ENCODE results near the gene NDUFB11.

Gene NDUFB11

DNA sequence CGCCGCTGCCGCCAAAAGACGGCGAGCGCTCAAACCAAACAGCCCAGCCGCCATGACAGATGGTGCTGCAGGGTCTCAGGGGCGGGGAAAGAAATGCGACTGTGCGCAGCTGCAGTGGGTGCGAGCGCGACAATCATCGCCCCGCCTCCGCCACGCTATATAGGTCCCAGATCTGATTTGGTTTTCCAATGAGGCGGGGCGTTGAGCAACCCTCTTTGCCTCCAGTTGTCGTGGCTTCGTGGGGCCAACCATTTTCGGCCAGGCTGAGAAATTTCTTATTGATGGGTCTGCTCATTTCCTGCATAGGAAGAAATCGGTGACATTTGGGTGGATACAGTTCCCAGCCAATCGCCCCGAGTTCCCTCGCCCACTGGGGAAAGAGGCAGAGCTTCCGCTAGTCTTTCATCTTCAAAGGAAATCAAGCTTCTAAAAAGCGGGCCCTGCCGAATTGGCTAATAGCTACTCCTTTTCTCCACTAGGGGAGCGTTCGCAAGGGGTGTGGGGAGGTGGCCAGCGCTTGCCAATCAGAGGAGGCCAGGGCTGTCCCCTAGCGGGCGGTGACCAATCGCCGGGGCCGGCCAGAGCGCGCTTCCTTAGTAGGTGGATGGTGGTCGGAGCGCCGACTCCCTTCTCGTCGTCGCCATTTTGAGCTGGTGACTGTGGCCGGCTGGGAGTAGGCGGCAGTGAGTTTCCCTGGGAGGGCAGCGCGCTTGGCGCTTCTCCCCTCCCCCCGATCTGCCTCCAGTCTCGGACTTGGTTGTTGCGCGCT lies at the start of gene NDUFB11, which contains the start of gene RBM10:
NDUFB11 (minus strand) TSS at position 77 of the 769 bp plus-strand sequence; CDS start at position 54, 23 bp downstream.
RBM10 (plus strand) TSS at position 596 of the 769 bp plus-strand sequence. CDS start 2,261 bp downstream, outside the sequence.
- peak; percentile 79 for DNase-seq (ENCODE audit: low read depth, low spot score)

- peak; percentile 77 for DNase-seq (ENCODE audit: low read depth, low spot score)
These were observed 49.1 kb upstream of the NDUFB11 start, which contains the start of gene UBA1 for GRCh38 chrX:47193475-47194193. Gene UBA1, plus strand, starts transcription at chrX:47193829. Its CDS starts 4,974 bp downstream, at chrX:47198803.

- DNase-seq (ENCODE audit: low read depth, low spot score) = no peak
These were observed 47.4 kb upstream of the NDUFB11 start for GRCh38 chrX:47191806-47192401.

DNA sequence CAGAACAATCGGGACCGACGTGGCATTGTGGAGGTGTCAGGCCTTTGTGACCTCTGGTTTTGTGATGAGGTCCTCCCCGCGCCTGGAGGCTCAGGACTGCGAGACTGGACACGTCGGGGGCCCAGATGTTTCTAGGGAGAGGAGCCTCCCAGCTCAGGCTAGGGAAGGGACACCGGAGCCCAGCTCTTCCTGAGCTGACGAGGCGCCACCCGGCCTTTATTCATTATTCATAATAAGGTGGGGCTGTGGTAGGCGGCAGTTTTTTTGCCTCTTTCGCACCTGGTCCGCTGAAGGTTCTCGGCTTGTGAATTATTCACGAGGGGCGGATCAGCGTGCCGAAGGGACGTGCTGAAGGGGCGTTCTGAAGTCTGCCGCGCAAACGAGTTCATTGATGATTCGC lies 46.8 kb upstream of the NDUFB11 start:
- no peak for DNase-seq (ENCODE audit: low read depth, low spot score)

GRCh38 chrX:47190445-47191269 lies 46.2 kb upstream of the NDUFB11 start:
- peak; percentile 64 for DNase-seq (ENCODE audit: low read depth, low spot score)

DNA sequence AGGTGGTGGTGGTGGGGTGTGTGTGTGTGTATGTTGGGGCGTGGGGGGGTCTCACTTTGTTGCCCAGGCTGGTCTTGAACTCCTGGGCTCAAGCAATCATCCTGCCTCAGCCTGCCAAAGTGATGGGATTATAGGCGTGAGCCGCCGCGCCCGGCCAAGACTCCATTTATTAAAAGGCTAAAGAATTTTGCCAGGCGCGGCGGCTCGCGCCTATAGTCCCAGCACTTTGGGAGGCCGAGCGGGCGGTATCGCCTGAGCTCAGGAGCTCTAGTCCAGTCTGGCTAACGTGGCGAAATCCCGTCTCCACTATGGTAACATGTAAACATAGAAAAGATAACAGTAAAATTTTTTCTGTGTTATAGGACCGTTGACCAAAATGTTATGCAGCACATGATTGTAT lies 45.4 kb upstream of the NDUFB11 start:
- no peak for DNase-seq (ENCODE audit: low read depth, low spot score)

- DNase-seq (ENCODE audit: low read depth, low spot score) = no peak
These were observed 42.7 kb upstream of the NDUFB11 start for GRCh38 chrX:47187106-47187677.

GRCh38 chrX:47186096-47186740 lies 41.7 kb upstream of the NDUFB11 start:
- no peak for DNase-seq (ENCODE audit: low read depth, low spot score)

DNA sequence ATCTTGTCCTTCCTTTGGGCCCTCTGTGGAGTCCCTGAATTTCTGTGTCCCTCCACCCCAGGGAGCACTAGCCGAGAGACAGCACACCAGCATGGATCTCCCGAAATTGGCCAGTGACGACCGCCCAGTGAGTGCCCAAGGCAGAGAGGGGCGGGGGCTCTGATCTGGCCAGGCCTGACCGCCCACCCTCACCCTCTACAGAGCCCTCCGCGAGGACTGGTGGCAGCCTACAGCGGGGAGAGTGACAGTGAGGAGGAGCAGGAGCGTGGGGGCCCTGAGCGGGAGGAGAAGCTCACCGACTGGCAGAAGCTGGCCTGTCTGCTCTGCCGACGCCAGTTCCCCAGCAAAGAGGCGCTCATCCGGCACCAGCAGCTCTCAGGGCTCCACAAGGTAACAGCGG lies 40.7 kb upstream of the NDUFB11 start:
- no peak for DNase-seq (ENCODE audit: low read depth, low spot score)

- no peak for DNase-seq (ENCODE audit: low read depth, low spot score)
These were observed 40.0 kb upstream of the NDUFB11 start for GRCh38 chrX:47184486-47184885.

DNA sequence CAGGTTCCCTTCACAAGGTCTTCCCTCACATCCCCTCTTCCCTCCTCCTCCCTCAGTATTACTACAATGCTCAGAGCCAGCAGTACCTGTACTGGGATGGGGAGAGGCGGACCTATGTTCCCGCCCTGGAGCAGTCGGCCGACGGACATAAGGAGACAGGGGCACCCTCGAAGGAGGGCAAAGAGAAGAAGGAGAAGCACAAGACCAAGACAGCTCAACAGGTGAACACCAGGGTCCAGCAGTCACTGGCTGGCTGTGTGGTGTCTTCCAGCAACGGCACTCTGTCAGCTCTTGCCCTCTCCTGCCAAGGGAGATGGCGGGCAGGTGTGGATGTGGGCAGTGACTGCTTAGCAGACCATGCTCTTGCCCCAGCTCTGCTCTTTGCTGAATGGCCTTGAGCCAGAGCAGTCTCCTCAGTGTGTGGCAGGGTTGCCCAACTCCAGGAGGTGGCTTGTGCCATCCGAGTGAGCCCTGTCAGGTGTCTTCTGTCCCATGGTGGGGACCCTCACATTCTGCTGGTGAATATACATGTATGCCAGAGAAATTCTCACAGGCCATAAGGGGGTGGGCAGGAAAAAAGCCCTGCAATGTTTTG lies 37.7 kb upstream of the NDUFB11 start:
- no peak for DNase-seq (ENCODE audit: low read depth, low spot score)

DNA sequence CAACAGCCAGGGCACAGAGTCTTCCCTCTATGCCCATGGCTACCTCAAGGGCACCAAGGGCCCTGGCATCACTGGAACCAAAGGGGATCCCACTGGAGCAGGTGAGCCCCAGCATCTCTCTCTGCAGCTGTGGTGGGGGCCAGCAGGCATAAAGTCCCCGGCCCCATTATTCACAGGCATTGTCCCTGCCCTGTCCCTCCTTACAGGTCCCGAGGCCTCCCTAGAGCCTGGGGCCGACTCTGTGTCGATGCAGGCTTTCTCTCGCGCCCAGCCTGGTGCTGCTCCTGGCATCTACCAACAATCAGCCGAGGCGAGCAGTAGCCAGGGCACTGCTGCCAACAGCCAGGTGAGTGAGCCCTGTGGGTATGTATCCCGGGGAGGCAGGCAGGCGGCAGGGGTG lies 36.8 kb upstream of the NDUFB11 start:
- no peak for DNase-seq (ENCODE audit: low read depth, low spot score)

GRCh38 chrX:47180346-47180745 lies 35.8 kb upstream of the NDUFB11 start:
- DNase-seq (ENCODE audit: low read depth, low spot score) = no peak

- DNase-seq (ENCODE audit: low read depth, low spot score) = no peak
These were observed 35.4 kb upstream of the NDUFB11 start for GRCh38 chrX:47179928-47180255.

DNA sequence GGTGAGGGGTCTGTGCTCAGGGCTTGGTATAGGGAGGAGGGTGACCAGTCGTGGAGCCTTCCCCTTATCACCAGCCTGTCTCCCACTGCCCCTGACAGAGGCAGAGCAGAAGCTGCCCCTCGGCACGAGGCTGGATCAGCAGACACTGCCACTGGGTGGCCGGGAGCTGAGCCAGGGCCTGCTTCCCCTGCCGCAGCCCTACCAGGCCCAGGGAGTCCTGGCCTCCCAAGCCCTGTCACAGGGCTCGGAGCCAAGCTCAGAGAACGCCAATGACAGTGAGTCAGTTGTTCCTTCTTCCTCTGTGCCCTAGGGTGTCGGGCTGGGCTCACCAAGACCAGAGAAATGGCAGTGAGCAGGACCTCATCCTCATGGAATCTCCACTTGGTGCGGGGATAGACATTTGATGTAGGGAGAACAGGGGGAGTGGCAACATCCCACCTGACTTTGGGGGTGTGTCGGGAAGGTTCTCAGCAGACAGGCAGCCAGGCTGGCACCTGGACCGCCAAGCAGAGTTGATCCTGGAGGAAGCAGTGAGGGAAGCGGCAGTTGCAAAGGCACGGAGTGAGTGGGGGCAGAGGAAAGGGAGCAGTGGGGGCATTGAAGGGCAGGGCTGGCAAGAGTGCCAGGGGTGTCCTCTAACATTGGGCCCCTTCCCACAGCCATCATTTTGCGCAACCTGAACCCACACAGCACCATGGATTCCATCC lies 34.9 kb upstream of the NDUFB11 start:
- no peak for DNase-seq (ENCODE audit: low read depth, low spot score)

DNA sequence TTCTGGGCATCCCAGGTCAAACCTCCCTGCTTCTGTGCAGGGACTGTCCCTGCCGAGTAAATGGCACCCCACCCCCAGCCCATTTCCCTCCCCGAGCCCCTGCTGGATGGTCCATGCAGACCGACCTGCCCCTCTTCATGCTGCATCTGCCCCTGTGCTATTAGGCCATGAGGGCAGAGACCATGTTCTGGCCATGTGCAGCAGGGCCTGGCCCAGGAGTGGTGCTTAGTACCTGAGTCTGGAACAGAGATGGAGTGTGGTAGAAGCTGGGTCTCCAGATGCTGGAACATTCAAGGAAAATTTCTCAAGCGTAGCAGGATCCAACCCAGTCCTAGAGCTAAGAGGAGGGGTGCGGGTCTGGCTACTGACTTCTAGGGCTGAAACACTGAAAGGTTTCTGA lies 33.8 kb upstream of the NDUFB11 start:
- DNase-seq (ENCODE audit: low read depth, low spot score) = no peak

- DNase-seq (ENCODE audit: low read depth, low spot score) = no peak
These were observed 32.6 kb upstream of the NDUFB11 start for GRCh38 chrX:47177079-47177478.

DNA sequence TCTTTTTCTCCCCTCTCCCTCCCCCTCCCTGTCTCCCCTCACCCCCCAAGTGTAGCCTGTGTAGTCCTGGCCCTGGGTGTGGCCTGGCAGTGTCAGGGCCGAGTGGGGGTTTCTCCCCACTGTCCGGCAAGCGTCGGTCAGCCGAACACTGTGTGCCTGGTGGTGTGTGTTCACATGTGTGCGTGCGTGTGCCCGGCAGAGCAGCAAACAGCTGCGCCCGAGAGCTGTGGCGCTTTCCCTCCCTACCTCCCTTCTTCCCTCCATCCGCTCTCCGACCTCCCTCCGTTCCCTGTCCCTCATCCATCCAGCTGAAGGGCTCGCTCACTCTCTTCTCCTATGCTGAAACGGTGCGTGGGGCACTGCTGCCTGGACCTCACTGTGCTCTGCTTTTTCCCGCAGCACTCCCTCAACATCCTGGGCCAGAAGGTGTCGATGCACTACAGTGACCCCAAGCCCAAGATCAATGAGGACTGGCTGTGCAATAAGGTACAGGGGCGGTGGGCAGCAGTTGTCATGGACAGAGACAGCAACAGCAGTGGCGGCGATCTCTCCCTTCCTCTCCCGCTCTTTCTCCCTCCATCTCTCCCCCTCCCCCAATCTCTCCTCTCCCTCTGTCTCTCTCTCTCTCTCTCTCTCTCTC lies 31.7 kb upstream of the NDUFB11 start:
- DNase-seq (ENCODE audit: low read depth, low spot score) = no peak

- no peak for DNase-seq (ENCODE audit: low read depth, low spot score)
These were observed 31.1 kb upstream of the NDUFB11 start for GRCh38 chrX:47175588-47175980.

All from brain pericyte (primary cell).